ENCODE measurements around the gene CUX1.
"Not testable (repeated sequence)": the region's sequence is repeated elsewhere in the genome, so short reads cannot be mapped to it uniquely, and the experiment has no call there.

CUX1 gene

GRCh38 chr7:102203218-102203617, 385.8 kb downstream of the CUX1 start:
- no peak for DNase-seq (ENCODE audit: low read depth in 3 of 3, low spot score in 1 of 3)

- no peak for DNase-seq (ENCODE audit: low read depth in 3 of 3, low spot score in 1 of 3)
Measured at GRCh38 chr7:102204212-102204611, 386.8 kb downstream of the CUX1 start.

GRCh38 chr7:102205915-102206314, 388.5 kb downstream of the CUX1 start:
- no peak for DNase-seq (ENCODE audit: low read depth in 3 of 3, low spot score in 1 of 3)

- no peak for DNase-seq (ENCODE audit: low read depth in 3 of 3, low spot score in 1 of 3)
Measured at GRCh38 chr7:102208826-102209225, 391.4 kb downstream of the CUX1 start.

DNA sequence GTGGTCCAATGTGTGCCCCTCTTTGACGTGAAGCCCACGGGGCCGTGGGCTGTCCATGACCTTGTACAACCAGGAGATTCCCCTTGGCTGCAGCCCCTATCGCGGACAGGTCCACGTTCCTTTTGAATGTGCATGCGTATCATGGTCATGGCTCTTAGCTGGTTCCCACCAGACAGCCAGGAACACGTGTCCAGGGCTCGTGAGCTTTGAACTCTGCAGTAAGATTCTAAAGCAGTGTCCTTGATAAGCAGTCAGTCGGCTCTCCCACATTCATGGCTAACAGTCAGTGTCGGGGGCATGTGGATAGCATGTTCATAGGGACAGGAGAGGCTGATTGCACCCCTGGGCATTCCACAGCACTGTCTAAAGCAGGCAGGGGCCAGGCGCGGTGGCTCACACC, 393.4 kb downstream of the CUX1 start:
- no peak for DNase-seq (ENCODE audit: low read depth in 3 of 3, low spot score in 1 of 3)

DNA sequence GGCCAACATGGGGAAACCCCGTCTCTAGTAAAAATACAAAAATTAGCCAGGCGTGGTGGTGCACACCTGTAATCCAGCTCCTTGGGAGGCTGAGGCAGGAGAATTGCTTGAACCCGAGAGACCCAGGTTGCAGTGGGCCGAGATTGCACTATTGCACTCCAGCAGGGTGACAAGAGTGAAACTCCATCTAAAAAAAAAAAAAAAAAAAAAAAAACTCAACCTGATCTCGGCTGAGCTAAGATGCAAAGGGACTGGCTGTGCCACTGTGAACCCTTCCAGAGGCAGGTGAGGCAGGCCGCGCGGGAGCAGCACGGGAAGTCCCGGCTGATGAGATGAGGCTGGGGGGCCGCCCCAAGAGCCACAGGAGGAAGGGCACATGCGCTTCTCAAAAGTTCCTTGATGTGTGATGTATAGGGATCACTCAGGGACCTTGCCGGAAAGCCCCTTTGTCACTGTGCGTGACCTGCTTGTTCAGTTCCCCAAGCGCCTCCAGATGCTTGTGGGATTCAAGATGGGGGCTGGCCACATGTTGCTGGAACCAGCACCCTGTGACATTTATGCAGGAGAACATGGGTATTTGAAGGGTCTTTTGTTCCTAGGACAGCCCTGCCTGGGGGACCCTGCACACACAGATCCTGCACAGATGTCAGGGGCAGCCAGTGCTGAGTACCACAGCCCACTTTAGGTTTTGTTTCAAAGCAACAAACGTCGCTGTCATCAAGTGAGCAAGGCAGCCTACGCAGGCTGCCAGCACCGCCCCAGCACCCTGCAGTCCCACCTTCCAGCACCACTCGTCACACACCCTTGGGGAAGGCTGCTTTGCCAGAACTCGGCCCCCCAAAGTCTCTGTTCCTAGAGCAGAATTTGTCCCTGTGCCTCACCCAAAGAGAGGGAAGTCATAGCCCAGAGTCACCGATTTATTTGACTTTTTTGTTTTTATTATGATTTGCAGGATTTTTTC, 394.4 kb downstream of the CUX1 start:
- no peak for DNase-seq (ENCODE audit: low read depth in 3 of 3, low spot score in 1 of 3)

DNA sequence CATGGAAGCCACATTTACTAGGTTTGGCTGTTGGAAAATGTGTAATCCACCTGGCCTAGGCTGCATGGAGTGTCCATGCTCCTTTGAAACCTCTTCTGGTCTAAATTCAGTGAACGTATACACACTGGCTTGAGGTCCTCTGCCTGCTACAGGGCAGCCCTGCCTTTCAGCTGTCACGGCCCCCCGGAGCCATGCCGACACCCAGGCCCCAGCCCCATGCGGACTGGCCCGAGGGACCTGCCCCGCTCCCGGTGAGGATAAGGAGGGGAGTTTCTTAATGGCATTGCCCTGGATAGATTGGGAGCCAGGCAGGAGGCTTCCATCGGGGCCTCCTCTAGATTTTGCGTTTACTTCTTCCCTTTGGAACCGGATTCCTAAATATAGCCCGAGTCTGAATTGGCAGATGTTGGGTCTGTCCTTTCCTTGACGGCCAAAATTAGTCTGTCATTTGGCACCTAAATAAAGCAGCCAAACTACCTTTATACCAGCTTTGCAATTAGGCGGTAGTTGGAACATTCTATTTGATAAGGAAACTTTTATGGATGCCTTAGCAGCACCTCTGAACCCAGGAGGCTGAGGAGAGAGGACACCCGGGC, 397.1 kb downstream of the CUX1 start:
- no peak for DNase-seq (ENCODE audit: low read depth in 3 of 3, low spot score in 1 of 3)

- DNase-seq (ENCODE audit: low read depth in 3 of 3, low spot score in 1 of 3): no peak
Measured at GRCh38 chr7:102215256-102215655, 397.8 kb downstream of the CUX1 start.

- no peak for DNase-seq (ENCODE audit: low read depth in 3 of 3, low spot score in 1 of 3)
Measured at GRCh38 chr7:102215711-102216110, 398.3 kb downstream of the CUX1 start.

- no peak for DNase-seq (ENCODE audit: low read depth in 3 of 3, low spot score in 1 of 3)
Measured at GRCh38 chr7:102216573-102217314, 399.3 kb downstream of the CUX1 start.

DNA sequence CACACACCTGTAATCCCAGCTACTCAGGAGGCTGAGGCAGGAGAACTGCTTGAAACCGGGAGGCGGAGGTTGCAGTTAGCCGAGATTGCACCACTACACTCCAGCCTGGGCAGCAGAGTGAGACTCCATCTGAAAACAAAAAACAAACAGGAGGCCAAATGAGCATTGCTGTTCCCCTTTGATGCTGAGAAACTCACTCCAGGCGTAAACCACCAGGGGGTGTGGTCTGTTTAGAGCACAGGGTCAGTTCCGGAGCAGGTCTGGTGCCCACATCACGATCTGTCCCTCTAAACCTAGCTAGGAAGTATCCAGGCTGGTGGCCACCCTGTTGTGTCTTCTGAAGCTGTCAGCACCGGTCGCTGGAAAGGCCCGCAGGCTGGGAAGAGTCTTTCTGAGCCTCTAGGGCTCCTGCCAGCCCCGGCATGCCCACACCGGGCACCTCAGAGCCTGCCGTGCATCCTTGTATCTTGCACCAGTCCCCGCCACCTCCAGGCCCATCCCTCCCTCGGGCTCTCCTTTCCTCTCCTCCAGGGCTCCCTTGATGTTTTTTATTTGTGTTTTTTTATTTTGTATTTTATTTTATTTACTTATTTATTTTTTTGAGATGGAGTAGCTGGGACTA, 402.9 kb downstream of the CUX1 start:
- no peak for DNase-seq (ENCODE audit: low read depth in 3 of 3, low spot score in 1 of 3)

DNA sequence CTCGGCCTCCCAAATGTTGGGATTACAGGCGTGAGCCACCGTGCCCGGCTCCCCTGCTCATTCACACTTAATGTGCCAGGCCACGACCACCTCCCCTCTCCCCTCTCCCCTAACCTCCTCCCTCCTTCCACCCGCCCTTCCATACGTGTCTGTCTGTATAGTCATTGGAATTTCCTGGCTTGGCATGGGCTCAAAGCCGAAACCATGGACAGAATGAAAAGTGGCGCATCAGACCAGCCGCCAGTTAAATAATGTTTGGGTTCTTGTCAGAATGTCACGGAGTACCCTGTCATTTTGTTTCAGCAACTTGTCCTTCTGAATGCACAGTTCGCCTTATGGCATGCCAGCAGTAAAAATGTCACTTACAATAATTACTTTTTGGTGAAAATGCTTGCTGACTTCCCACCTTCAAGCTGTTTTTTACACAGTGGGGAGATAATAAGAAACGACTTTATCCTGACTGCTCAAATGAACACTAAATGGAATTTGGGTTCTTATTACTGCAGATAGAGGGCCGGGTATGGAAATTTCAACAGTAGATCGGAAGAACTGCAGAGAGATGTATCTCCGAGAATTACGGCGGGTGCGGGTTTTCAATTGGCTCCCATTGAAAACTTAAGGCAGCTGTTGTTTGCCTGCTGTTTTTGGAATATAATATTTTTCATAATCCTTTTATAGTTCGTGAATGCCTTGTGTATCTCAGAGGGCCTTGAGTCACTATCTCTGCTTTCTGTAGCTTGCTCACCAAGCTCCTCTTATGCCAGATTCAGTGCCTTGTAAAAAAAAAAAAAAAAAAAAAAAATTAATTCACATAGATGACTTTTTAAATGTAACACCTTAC, 403.8 kb downstream of the CUX1 start:
- DNase-seq (ENCODE audit: low read depth in 3 of 3, low spot score in 1 of 3): no peak

DNA sequence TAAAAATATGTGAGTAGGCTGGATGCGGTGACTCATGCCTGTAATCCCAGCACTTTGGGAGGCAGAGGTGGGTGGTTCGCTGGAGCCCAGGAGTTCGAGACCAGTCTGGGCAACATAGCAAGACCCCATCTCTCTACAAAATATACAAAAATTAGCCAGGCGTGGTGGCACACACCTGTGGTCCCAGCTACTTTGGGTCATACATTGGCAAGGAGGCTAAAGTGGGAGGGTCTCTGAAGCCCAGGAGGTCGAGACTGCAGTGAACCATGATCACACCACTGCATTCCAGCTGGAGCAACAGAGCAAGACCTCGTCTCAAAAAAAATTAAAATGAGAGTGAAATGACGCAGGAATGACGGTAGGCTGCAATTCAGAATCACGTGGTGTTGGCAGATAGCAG, 404.5 kb downstream of the CUX1 start:
- no peak for DNase-seq (ENCODE audit: low read depth in 3 of 3, low spot score in 1 of 3)

DNA sequence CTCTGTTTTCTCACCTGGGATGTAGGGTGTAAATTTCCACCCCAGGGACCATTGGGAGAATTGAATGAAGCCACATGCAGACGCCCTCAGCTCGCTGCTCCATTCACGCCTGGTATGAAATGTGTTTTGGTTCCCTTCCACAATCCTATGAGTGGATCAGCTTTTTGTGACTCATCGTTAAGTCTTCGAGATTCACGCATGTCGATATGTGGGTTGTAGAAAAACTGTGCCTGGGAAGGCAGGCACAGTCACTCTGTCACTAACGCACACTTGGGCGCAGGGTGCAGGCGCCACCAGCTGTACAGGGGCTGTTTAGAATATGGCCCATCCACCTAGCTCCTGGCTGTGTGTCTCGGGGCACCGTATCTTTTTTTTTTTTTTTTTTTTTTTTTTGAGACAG, 405.0 kb downstream of the CUX1 start:
- DNase-seq (ENCODE audit: low read depth in 3 of 3, low spot score in 1 of 3): no peak

GRCh38 chr7:102223184-102223583, 405.8 kb downstream of the CUX1 start:
- no peak for DNase-seq (ENCODE audit: low read depth in 3 of 3, low spot score in 1 of 3)

GRCh38 chr7:102225025-102225424, 407.6 kb downstream of the CUX1 start:
- DNase-seq (ENCODE audit: low read depth in 3 of 3, low spot score in 1 of 3): no peak

GRCh38 chr7:102227371-102227770, 409.9 kb downstream of the CUX1 start:
- DNase-seq (ENCODE audit: low read depth in 3 of 3, low spot score in 1 of 3): no peak

DNA sequence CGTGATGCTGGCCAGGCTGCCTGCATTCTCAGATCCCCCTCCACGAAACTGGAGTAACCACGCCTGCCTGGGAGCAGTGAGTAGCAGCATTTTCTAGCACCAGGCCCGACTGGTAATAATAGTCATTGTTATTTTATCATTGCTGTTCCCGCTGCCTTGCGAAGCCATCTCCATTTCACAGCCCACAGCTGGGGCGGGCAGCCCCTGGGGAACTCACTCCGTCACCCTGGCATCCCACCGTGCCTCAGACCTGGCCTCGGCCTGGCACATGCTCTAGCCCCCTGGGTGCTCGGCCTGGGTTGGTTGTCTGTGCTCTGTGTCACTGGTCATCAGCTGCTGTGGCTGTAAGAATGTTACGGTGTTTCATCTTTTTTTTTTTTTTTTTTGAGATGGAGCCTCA, 411.5 kb downstream of the CUX1 start:
- no peak for DNase-seq (ENCODE audit: low read depth in 3 of 3, low spot score in 1 of 3)

GRCh38 chr7:102230162-102230561, 412.7 kb downstream of the CUX1 start:
- DNase-seq (ENCODE audit: low read depth in 3 of 3, low spot score in 1 of 3): not testable (repeated sequence)

GRCh38 chr7:102230593-102230992, 413.2 kb downstream of the CUX1 start:
- no peak for DNase-seq (ENCODE audit: low read depth in 3 of 3, low spot score in 1 of 3)
